ELR (cell line): Measurements from ENCODE around the gene ATG4C.
"Not testable (repeated sequence)": the region's sequence is repeated elsewhere in the genome, so short reads cannot be mapped to it uniquely, and the experiment has no call there.

ENCODE experiments used
- DNase-seq: peaks from one replicate; pipeline ENCODE4 v3.0.0-alpha.2; 2015; ENCODE audit warnings: low read depth

The ATG4C gene

DNA sequence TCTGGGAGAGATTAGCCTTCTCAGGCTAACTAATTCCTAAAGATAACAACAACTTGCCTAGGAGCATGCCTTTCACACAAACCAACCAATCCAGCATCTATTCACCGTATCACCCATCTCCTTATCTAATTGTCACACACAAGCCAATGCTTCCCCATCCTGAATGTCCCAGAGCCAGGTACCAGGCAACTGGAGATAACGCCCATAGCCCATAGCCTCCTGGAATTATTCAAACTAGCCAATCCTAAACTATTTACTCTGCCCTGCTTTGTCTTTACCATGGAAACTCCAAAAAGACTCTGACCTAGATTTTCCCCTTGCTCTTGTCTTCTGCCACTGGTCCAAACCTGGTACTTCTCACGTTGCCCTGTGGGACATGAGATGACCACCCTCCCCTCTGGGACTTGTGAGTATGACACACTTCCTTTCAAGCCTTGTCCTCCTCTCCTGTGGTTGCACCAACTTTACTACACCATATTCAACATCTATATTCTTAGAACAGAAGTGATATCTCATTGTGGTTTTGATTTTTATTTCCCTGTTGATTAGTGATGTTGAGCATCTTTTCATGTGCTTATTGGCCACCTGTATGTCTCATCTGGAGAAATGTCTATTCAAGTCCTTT lies 8.8 kb upstream of the ATG4C start:
- DNase-seq = no peak

GRCh38 chr1:62778208-62778607 lies 5.7 kb upstream of the ATG4C start:
- no peak for DNase-seq

DNA sequence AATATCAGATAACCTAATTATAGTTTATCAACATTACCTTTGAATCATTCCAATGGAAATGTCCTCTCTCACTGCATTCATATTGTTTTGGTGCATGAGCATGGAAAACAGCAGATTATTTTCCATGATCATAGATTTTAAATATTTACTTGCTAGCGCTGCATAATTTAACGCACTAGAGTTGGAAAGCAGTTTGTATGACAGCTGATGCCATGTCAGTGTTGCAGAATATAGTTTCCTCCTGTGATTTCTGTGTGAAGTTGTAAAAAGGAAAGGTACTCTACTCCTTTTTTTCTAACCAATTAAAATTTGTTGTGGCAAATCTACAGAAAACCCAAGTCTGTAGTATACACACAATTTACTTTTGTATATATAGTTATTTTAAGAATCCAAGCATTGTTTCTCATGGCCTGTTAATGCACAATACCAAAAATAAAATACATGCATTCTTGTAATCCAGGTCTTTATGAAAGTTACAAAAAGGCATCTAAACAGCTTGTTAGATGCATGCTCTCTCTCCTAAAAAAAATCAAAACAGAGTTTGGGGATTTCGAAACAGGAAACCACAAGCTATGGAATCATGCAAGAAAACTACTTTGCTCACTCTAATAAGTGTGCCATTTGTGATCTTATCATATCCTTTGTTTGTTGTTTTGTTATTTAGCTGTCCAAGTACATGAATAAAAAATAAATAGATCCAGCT lies 1.9 kb upstream of the ATG4C start:
- peak; percentile 64 for DNase-seq

DNA sequence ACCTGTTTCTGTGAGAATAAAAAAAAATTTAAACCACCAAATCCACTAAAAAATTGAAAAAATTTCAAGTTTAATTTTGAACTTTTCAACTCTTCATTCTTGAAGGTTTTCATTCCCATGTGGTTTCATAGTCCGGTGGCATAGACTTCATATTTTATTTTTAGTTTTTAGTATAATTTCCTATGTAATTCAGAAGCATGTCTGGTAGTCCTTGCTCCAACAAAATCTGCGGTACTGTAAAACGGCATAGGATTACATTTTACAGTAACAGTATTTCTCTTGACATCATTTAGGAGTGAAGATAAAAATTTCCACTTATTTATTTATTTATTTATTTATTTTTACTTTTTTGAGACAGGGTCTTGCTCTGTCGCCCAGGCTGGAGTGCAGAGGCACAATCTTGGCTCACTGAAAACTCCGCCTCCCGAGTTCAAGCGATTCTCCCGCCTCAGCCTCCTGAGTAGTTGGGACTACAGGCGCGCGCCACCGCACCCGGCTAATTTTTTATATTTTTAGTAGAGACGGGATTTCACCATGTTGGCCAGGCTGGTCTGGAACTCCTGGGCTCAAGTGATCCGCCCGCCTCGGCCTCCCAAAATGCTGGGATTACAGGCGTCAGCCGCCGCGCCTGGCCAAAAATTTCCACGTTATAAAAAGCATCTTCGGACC lies 1.3 kb upstream of the ATG4C start:
- not testable (repeated sequence) for DNase-seq

GRCh38 chr1:62784509-62785365 lies 805 bp downstream of the ATG4C start:
- DNase-seq = peak; percentile 48

- no peak for DNase-seq
Observed at GRCh38 chr1:62790716-62791115, 6.8 kb downstream of the ATG4C start.

DNA sequence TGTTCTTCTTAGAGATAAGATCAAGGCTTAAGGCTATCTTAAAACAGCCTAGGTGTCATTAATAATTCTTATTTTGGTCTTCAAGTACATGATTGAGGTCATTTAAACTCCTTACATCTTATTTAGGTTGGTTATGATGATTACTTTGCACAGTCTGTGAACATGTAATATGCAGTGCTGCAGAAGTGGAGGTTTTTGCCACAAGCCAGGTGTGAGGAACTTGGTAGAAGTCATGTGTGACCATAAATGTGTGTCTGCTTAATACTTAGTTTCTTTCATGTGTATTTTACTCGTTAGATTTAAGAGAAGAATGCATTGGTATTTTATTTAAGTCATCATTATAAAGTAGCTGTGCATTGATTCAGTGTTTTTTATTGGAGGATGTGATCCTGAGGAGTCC lies 10.1 kb downstream of the ATG4C start:
- DNase-seq = no peak

GRCh38 chr1:62796221-62796620 lies 12.3 kb downstream of the ATG4C start:
- DNase-seq = no peak

DNA sequence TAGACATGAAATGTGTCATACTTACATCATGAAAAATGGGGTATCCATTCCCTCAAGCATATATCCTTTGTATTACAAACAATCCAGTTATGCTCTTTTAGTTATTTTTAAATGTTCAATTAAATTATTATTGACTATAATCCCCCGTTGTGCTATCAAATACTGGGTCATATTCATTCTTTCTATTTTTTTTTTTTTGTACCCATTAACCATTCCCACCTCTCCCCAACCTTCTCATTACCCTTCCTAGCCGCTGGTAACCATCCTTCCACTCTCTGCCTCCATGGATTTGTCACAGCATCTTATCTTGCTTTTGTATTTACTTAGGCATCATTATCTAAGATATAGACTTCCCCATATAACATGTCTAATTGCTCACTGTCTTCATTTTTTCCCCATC lies 15.8 kb downstream of the ATG4C start:
- DNase-seq = no peak

DNA sequence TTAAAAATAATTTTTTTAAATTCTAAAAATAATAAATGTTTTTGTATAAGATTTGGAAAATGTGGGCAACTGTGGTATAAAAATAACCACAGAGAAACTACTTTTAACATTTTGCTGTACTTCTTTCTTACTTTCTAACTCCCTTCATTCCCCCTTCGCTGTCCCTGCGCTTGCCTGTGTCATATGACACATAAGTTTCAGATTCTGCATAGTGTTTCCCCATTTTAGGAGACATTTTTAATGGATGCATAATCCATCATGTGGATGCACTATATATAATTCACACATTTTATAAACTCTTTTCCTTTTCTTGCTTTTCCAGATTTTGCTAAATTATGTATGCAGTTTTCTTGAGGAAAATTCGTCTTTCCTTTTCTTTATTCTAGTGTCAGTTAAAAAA lies 16.3 kb downstream of the ATG4C start:
- DNase-seq = peak; percentile 4

DNA sequence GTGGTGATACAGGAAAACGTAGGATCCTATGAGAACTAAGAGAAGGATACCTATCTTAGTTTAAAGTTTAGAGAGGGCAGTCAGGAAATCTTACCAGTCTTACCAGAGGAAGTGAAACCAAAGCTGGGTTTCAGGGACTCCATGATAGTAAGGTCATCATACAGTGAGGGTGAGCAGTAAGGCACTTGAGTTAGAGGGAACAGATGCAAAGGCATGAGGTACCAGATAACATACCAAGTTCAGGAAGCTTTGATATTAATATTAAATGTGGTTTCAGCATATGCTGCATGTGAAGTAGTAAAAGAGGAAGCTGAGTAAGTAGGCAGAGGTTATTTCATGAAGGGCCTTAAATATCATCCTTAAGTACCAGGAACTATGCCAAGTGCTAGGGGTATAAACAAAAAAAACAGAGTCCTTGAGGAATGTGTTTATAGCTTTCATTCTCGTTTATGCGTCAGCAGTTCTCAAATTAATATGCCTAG lies 16.9 kb downstream of the ATG4C start:
- DNase-seq = peak; percentile 63

- no peak for DNase-seq
Observed at GRCh38 chr1:62809788-62810187, 25.9 kb downstream of the ATG4C start.

- no peak for DNase-seq
Observed at GRCh38 chr1:62810420-62811274, 26.7 kb downstream of the ATG4C start.

GRCh38 chr1:62823556-62823955 lies 39.6 kb downstream of the ATG4C start:
- peak; percentile 9 for DNase-seq

DNA sequence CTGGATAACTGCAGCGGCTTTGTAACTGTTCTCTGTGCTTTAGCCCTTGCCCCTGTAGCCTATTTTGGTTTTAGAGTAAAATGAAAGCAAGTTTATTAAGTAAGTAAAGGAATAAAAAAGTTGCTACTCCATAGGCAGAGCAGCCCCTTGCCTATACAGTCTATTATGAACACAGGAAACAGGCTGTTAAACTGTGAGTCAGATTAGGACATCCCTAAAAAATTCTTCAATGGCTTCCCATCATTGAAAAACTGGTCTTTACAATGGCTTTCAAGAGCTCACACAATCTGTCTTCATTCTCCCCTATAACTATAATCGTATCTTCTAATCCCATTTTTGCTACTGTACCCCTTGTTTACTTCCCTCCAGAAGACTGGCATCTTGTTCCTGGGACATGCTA lies 43.0 kb downstream of the ATG4C start:
- peak; percentile 22 for DNase-seq

DNA sequence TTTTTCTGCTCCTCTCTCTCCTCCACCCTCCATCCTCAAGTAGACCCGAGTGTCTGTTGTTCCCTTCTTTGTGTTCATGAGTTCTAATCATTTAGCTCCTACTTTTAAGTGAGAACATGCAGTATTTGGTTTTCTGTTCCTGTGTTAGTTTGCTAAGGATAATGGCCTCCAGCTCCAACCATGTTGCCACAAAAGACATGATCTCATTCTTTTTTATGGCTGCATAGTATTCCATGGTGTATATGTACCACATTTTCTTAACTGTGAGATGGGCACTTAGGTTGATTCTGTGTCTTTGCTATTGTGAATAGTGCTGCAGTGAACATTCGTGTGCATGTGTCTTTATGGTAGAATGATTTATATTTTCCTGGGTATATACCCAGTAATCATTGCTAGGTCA lies 43.9 kb downstream of the ATG4C start:
- not testable (repeated sequence) for DNase-seq

DNA sequence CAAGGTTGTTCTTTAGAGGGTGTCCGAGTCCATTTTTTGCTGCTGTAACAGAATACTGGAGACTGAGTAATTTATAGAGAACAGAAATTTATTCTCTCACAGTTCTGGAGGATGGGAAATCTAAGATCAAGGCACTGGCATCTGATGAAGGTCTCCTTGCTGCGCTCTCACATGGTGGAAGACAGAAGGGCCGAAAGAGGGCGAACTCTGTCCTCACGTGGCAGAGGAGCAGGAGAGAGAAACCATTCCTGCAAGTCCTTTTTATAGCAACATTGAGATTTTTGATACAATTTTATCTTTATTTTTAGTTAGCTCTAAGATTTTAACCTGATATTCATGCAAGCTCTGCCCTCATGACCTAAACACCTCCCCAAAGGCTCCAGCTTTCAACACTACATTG lies 48.3 kb downstream of the ATG4C start:
- no peak for DNase-seq

DNA sequence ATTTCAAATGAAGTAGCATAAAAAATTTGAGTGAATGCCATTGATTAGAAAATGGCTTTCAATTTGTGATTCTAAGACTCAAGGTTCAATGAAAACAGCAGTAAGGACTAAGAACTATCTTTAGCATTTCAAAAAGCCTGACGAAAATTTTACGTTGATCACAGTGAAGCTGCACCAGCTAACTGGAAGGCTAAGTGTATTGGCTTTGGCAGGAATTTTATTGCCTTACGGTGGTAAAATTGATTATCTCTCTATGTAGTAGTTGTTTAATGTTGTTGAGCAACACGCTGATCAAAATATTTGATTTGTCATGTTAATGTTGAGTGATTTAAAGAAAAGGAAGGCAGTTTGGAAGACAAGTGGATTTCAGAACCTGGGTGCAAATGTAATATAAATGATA lies 49.6 kb downstream of the ATG4C start:
- no peak for DNase-seq

DNA sequence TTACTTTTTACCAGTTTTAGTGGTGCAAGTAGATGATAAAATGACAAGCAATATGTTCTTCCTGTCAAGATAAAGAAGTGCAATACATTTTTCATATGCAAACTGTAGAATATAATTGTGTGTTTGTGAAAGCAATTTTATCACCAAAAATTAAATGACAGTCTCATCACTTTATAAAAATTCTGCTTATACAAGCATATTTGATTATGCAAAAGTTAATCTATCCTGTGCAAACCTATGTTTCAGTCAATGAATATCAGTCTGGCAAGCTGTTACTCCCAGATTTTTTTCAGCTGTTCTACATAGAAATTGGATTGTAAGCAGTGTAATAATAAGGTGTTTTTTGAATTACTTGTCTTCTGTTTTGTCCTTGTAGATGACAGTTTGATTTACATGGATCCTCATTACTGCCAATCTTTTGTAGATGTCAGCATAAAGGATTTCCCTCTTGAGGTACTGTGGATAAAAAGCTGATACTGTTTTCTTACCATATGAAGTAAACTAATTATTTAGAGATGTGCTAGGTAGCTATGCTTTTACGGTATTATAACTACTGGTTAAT lies 50.5 kb downstream of the ATG4C start:
- DNase-seq = no peak

DNA sequence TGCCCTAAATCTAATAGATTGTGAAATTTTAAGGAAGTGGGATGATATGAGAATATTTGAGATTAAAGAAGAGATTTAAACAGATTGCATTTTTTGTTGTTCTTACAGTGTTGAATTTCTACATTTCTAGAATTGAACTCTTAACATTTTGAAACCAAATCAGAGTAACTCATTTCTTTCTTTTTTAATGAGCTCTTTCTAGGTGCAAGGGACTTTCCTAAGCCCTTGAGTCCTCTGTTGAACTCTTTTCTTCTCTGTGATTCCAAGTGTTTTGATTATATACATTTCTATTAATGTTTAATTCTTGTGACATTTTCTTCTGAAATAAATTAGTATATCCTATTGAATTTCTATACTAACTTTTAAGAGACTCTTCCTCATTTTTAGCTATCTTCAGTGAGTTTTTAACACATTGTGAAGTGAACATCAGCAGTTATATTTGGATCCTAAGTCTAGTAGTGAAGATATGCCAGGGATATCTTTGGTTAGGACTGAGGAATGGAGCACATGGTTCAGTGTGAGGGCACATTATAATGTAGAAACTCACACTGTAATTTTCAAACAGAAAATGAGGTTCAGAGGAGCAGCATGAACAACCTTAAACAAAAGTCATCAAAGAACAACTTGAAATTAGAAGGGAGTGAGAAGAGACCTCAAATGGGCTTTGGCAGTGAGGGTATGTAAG lies 53.1 kb downstream of the ATG4C start:
- DNase-seq = no peak
